GM20000 (cell line): ENCODE measurements around the gene CCDC30.

ENCODE experiments used
- DNase-seq: peaks from one replicate; pipeline ENCODE4 v3.0.0; 2012; ENCODE audit warnings: low spot score
- CTCF ChIP-seq: IDR thresholded peaks from 2 replicates; pipeline ENCODE4 v1.5.1; 2012; ENCODE audit warnings: mild to moderate bottlenecking, control low read depth; ENCODE audit errors: extremely low read depth, missing control alignments

CCDC30 gene

GRCh38 chr1:42657981-42658876 is 195.1 kb downstream of the CCDC30 start, which contains the start of gene PPIH:
Gene PPIH (plus strand): TSS chr1:42658423. CDS start chr1:42658447, 24 bp downstream.
- no peak for TF ChIP-seq CTCF
- peak; percentile 88 for DNase-seq

DNA sequence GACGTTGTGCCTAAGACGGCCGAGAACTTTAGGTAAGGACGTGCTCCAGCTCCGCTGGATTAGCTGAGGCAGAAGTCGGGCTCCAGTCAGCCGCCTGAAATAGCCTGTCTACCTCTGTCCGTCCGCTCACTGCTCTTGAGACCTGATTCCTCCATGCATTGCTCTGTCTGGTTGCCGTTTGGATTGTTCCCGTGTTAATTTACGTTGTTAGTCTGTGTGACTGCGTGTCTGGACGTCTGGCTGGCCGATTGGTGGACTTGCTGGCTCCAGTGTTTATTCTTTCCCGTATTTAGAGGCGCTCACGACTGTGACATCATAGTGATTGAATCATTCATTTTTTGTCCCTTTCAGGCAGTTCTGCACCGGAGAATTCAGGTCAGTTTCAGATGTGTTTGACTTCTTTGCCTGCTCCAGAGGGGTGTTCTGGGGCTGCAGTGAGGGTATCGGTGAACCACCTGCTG is 195.8 kb downstream of the CCDC30 start:
- DNase-seq = no peak
- no peak for TF ChIP-seq CTCF

DNA sequence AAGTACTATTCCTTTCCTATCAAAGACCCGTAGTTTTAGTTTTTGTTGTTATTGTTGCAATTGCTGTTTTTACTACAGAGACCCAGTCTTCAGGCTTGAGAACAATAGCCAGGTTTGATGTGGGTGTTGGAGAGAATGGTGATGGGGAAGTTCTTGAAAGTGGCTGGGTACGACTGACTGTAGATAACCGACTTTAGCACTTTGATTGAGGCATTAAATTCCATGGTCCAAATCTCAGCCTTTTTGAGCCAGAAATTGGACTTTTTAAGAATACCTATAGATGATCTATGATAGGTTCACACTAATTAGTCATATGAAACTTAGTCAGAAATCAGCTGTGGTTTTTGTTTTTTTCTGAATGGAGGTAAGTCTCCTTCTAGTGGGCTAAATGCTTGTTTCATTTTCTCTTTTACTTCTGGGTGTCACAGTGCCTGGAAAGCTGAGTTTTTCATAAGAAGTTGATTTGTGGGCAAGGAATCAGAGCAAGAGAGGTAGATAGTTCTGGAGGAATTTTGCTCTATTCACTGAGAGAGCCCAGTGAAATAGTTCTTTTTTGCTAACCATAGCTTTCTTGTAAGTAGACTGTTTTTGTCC is 197.9 kb downstream of the CCDC30 start:
- TF ChIP-seq CTCF = no peak
- peak; percentile 45 for DNase-seq

GRCh38 chr1:42669936-42670335 is 206.8 kb downstream of the CCDC30 start:
- TF ChIP-seq CTCF = no peak

GRCh38 chr1:42670425-42670824 is 207.3 kb downstream of the CCDC30 start:
- DNase-seq = no peak
- TF ChIP-seq CTCF = no peak

More at GRCh38 chr1:42669936-42670335, 206.8 kb downstream of the CCDC30 start:
- no peak for DNase-seq

GRCh38 chr1:42674214-42674613 is 211.1 kb downstream of the CCDC30 start:
- no peak for DNase-seq
- no peak for TF ChIP-seq CTCF

GRCh38 chr1:42674682-42675081 is 211.6 kb downstream of the CCDC30 start:
- no peak for DNase-seq
- TF ChIP-seq CTCF = no peak
